Central memory CD4-positive, alpha-beta T cell (primary cell): ENCODE data around the gene ZNF549.

Source experiments
- DNase-seq: peaks from one replicate; pipeline ENCODE4 v3.0.0; 2022

ZNF549 gene

DNA sequence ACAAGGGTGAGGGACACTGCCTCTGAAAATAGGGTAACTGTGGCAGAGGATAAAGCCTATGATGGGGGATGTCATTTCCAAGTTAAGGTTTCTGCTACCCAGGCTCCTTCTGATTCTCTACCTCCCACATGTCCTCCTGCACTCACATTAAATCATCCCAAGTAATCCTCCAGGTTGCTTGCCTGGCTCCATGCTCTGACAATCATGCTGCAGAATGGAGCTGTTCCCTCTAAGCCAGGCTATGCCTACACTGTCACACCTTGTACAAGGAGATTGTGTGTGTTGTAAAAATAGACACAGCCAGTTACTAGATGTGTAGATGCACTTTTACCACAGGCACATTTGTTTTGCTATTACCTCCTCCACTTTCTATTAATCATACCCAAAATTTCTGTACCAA lies 43.6 kb downstream of the ZNF549 start:
- DNase-seq: no peak

DNA sequence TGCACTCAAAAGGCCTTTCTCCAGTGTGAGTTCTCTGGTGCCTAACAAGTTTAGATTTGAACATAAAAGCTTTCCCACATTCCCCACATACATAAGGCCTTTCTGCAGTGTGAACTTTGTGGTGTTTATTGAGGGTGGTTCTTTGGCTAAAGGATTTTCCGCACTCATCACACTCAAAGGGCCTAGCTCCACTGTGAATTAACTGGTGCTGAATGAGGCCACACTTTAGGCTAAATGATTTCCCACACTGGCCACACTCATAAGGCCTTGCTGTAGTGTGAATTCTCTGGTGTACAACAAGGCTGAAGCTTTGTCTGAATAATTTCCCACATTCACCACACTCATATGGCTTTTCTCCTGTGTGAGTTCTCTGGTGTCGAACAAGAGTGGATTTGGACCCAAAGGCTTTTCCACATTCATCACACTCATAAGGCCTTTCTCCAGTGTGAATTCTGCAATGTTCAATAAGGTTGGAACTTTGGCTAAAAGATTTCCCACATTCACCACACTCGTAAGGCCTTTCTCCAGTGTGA lies 45.3 kb downstream of the ZNF549 start:
- no peak for DNase-seq

DNA sequence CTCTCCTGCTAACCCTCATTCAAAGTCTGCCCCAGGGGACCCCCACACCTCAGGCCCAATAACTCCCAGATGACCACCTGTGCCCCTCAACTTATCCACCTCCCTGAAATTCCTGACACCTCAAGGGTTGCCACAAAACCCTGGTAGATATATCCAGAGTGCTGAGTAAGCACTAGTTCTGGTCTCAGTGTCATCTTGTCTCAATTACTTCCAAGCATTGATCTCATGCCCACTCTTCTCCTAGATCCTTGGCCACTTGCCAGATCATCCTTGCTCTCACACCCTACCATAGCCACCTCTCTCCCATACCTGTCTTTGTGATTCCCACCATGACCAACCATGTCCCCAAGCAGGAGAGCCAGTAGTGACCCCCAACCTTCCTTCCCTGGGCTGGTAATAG lies 49.5 kb downstream of the ZNF549 start:
- no peak for DNase-seq

DNA sequence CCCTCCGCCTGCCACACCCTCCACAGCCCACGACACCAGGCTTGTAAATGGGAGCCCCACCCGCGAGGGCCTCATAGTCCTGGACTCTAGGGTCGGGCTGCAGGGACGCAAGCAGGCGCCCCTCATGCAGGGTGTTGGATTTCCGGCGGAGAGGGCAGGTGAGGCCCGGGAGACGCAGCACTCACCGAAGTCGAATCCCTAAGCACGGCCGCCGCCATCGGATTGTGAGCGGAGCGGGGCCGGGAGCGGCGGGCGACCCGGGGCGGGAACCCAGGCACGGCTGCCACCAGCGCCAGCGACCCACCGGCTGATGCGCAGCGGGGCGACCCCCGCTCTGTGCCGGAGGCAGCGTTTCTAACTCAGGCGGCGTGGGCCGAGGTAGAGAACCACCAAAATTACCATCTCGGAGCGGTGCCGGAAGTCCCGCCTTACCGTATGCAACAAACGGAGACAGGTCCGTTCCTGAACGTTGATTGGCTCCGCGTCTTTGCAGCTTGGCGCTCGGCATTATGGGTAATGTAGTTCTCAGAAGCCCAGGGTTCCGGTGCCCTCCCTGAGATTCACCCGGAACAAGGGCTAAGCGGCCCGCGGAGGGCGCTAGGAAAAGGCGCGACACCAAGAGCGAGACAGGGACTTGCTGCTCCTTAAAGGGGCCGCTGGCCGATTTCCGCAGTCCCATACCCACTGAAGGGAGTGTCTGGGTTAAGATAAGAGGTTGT lies 51.5 kb downstream of the ZNF549 start, which contains the start of gene ZNF416:
TSS of gene ZNF416 (minus strand) at position 425 of the 719 bp plus-strand sequence. CDS start at position 218, 207 bp downstream.
- DNase-seq: peak; percentile 96

DNA sequence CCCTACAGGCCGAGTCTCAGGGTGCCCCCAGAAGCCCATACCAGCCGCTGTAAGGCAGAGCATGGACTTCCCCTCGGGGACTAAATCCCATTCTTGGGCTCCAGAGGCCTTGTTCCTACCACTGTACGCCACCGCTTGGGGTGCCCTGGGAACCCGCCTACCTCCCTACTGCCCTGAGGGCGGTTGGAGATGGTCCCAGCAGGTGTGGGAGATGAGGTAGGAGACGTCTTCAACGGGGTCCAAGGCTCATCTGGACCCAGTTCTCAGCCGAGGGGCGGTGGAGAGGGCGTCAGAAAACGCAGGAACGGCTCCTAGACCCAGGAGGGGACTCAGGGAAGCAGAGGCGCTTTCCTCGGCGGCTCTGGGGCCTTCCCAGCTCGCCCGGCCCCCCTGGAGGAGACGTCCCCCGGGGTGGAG lies 56.0 kb downstream of the ZNF549 start:
- no peak for DNase-seq

DNA sequence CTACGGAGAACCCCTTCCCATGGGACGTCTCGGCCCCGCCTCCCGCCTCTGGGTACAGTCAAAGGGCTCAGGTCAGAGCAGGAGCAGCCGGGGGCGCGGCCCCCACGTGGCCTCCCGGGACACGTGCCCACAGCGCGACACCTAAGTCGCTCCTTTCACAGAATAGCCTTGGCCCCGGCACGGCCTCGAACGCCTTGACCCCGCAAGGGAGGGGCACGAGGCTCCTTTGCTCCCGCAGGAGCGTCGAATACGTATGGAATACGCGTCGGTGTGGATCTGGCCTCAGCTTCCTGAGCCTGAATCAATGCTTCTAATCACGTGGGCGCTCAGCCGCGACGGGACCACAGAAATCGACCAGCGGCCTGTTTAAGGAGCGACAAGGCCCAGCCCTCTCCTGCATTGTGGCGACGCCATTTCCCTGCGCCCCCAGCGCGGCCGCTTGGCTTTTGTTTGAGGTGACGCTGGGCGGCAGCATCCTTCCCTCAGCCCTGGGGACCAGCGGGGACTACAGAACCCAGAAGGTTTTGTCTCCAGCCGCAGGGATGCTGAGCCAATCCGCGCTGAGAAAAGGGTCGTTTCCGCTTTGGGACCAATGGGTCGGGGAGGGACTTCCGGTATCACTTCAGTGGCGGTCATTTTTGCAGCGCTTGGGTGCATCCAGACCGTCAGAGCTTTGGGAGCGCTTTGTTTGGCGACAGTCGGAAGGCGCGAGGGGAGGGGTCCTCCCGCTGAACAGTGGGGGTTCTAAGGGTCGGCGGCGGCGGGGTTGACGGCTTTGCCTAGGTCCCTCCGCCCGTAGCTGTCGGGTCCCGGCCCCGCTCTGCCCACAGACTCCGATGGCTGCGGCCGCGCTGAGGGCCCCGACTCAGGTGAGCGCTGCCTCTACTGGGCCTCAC lies 56.6 kb downstream of the ZNF549 start, which contains the start of gene ZIK1:
TSS of gene ZIK1 (plus strand) at position 625 of the 896 bp plus-strand sequence. CDS start at position 837, 212 bp downstream.
- DNase-seq: peak; percentile 86

DNA sequence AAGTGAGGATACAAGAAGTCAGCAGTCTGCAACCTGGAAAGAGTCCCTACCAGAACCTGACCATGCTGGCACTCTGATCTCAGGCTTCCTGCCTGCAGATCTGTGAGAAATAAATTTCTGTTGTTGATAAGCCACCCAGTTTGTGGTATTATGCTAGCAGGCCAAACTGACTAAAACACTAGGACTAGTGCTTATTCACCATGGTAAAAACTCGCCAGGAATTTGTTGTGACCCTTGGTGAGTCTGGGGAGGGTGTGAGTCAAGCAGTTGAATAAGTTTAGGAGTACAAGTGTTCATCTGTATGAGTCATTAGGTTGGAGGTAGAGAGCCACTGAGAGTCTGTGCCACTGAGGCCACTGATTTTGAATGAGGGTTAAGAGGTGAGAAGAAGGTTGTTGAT lies 60.4 kb downstream of the ZNF549 start:
- no peak for DNase-seq

DNA sequence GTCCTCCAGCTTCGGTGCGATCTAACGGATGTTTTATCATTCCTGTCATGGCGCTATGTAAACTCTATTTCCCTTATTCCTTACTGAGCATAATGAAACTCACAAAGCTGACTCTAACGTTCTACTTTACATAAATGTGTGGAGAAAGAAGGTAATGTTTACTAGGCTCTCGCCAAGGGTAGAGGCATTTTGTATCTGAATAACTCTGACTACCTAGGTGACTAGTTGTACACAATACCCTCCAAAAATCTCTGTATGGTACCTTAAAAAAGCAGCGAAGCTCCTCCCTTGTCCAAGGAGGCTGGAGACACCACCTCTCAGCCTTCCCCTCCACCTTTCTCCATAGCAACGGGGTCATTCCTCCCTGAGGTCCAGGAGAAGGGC lies 72.2 kb downstream of the ZNF549 start:
- DNase-seq: no peak

DNA sequence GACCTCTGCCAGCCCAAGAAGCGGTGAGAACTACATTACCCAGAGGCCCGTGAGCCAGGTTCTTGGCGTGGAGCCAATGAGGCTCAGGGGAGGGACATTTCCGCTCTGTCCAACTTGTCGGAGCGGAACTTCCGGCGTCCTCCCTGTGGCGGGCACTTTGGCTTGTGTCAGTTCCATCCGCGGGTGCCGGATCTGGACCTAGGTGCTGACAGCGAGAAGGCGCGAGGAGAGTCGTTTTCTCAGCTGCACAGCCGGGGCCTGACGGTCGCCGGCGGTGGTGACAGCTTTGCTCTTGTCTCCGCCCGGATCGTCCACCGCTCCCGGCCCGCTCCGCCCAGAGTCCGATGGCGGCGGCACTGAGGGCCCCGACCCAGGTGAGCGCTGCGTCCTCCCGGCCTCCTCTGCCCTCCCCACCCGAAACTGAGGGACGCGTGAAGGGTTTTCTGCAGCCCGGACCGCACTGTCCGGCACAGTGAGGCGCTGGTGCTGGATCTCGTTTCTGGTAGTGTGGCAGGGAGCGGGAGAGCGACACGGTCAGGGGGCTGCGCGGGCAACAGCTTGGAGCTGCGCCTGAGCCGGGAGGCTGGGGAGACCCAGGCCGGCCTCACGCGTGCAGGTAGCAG lies 72.7 kb downstream of the ZNF549 start, which contains the start of gene ZNF530:
TSS of gene ZNF530 (plus strand) at position 125 of the 623 bp plus-strand sequence. CDS start 4,461 bp downstream, outside the sequence.
- DNase-seq: peak; percentile 73

DNA sequence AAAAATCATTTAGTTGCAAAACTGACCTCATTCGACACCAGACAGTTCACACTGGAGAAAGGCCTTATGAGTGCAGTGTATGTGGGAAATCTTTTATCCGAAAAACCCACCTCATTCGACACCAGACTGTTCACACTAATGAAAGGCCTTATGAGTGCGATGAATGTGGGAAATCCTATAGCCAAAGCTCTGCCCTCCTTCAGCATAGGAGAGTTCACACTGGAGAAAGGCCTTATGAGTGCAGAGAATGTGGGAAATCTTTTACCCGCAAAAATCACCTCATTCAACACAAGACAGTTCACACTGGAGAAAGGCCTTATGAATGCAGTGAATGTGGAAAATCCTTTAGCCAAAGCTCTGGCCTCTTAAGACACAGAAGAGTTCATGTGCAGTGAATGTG lies 79.8 kb downstream of the ZNF549 start:
- no peak for DNase-seq
